Activated T-helper 1 cell treated with anti-CD3 and anti-CD28 coated beads, Interleukin-2, amount 50 U/mL, for 16 hours (primary cell): ENCODE data around the gene TSPAN33.
"Not testable (repeated sequence)": the region's sequence is repeated elsewhere in the genome, so short reads cannot be mapped to it uniquely, and the experiment has no call there.

Experiments used
- DNase-seq, 2 donors: peaks; one replicate each; pipeline ENCODE4 v3.0.0-alpha.2; 2020; ENCODE audit warnings: low read depth in 1 of 2, low spot score in 1 of 2

TSPAN33 gene

GRCh38 chr7:129205987-129206785 is 61.7 kb downstream of the TSPAN33 start:
- no peak for DNase-seq

GRCh38 chr7:129208667-129209066 is 64.2 kb downstream of the TSPAN33 start:
- DNase-seq = no peak

GRCh38 chr7:129209067-129209926 is 64.8 kb downstream of the TSPAN33 start:
- DNase-seq = no peak

GRCh38 chr7:129210256-129210988 is 65.9 kb downstream of the TSPAN33 start:
- peak; percentile 29 for DNase-seq

- no peak for DNase-seq
These were observed 66.4 kb downstream of the TSPAN33 start for GRCh38 chr7:129210989-129211312.

- no peak for DNase-seq
These were observed 67.6 kb downstream of the TSPAN33 start for GRCh38 chr7:129212126-129212525.

- DNase-seq = no peak
These were observed 68.1 kb downstream of the TSPAN33 start for GRCh38 chr7:129212596-129212995.

GRCh38 chr7:129213828-129214227 is 69.3 kb downstream of the TSPAN33 start:
- DNase-seq = no peak

GRCh38 chr7:129215691-129216090 is 71.2 kb downstream of the TSPAN33 start:
- not testable (repeated sequence) for DNase-seq

- DNase-seq = not testable (repeated sequence)
These were observed 71.7 kb downstream of the TSPAN33 start for GRCh38 chr7:129216101-129216715.

- DNase-seq = not testable (repeated sequence)
These were observed 72.4 kb downstream of the TSPAN33 start for GRCh38 chr7:129216821-129217416.

GRCh38 chr7:129218514-129219062 is 74.1 kb downstream of the TSPAN33 start:
- peak; percentile 48 to 62 for DNase-seq

- DNase-seq = not testable (repeated sequence)
These were observed 74.7 kb downstream of the TSPAN33 start for GRCh38 chr7:129219166-129219565.
